GM18508 (cell line): ENCODE measurements around the gene MYZAP.

Source experiments
- ATAC-seq: cut with Tn5 transposase; IDR thresholded peaks from one replicate; pipeline ENCODE4 v1.9.1; 2021; ENCODE audit warnings: moderate number of reproducible peaks; ENCODE audit not compliant: insufficient read depth, unreplicated experiment

Gene MYZAP

GRCh38 chr15:57685306-57686095 is 93.8 kb downstream of the MYZAP start:
- ATAC-seq, result no peak

GRCh38 chr15:57686657-57687056 is 95.0 kb downstream of the MYZAP start:
- no peak for ATAC-seq

GRCh38 chr15:57690341-57690966 is 98.8 kb downstream of the MYZAP start:
- ATAC-seq, result no peak

- no peak for ATAC-seq
These were observed 99.4 kb downstream of the MYZAP start for GRCh38 chr15:57691082-57691481.

GRCh38 chr15:57692709-57693108 is 101.0 kb downstream of the MYZAP start:
- no peak for ATAC-seq

GRCh38 chr15:57694279-57694678 is 102.6 kb downstream of the MYZAP start:
- no peak for ATAC-seq

GRCh38 chr15:57696146-57696545 is 104.4 kb downstream of the MYZAP start:
- ATAC-seq, result no peak

- no peak for ATAC-seq
These were observed 105.9 kb downstream of the MYZAP start for GRCh38 chr15:57697588-57697987.

GRCh38 chr15:57698243-57698642 is 106.5 kb downstream of the MYZAP start:
- ATAC-seq, result no peak

GRCh38 chr15:57698991-57699390 is 107.3 kb downstream of the MYZAP start:
- ATAC-seq, result no peak

GRCh38 chr15:57703387-57703786 is 111.7 kb downstream of the MYZAP start:
- ATAC-seq, result no peak

GRCh38 chr15:57704441-57704840 is 112.7 kb downstream of the MYZAP start:
- no peak for ATAC-seq

- no peak for ATAC-seq
These were observed 114.2 kb downstream of the MYZAP start for GRCh38 chr15:57705746-57706404.

GRCh38 chr15:57706405-57707209 is 114.9 kb downstream of the MYZAP start, which contains the start of gene POLR2M:
TSS of gene POLR2M (plus strand) at chr15:57706714. CDS start at chr15:57706843, 129 bp downstream.
- ATAC-seq, result peak; percentile 72

GRCh38 chr15:57708047-57708446 is 116.3 kb downstream of the MYZAP start:
- no peak for ATAC-seq

- no peak for ATAC-seq
These were observed 126.6 kb downstream of the MYZAP start for GRCh38 chr15:57718309-57718708.

GRCh38 chr15:57720867-57721266 is 129.2 kb downstream of the MYZAP start:
- ATAC-seq, result no peak

- no peak for ATAC-seq
These were observed 134.7 kb downstream of the MYZAP start for GRCh38 chr15:57726411-57726810.

- no peak for ATAC-seq
These were observed 135.3 kb downstream of the MYZAP start for GRCh38 chr15:57727031-57727430.

GRCh38 chr15:57728436-57728835 is 136.7 kb downstream of the MYZAP start:
- ATAC-seq, result no peak
